ENCODE results near the gene TAAR2.
"Not testable (repeated sequence)": the region's sequence is repeated elsewhere in the genome, so short reads cannot be mapped to it uniquely, and the experiment has no call there.

TAAR2 gene

DNA sequence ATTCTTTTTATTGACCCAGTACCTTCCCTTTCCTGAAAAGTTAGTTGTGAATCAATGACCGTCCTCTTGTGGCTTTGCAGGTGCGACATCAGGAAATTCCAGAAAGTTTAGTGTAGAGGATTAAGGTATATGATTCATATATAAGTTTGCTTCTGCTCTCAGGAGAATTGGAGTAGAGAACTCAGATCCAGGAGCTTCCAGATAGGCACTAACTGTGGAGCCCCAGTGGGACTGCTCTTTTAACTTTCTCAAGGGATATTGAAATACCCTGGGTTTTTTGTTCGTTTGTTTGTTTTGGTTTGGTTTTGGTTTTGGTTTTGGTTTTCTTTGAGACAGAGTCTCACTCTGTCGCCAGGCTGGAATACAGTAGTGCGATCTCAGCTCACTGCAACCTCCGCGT lies 9.5 kb downstream of the TAAR2 start:
- no peak overlapping the region for H3K4me3 ChIP-seq (replicated peaks; ENCODE audit: low read depth, low read length)
- TF ChIP-seq, protein P1, sequence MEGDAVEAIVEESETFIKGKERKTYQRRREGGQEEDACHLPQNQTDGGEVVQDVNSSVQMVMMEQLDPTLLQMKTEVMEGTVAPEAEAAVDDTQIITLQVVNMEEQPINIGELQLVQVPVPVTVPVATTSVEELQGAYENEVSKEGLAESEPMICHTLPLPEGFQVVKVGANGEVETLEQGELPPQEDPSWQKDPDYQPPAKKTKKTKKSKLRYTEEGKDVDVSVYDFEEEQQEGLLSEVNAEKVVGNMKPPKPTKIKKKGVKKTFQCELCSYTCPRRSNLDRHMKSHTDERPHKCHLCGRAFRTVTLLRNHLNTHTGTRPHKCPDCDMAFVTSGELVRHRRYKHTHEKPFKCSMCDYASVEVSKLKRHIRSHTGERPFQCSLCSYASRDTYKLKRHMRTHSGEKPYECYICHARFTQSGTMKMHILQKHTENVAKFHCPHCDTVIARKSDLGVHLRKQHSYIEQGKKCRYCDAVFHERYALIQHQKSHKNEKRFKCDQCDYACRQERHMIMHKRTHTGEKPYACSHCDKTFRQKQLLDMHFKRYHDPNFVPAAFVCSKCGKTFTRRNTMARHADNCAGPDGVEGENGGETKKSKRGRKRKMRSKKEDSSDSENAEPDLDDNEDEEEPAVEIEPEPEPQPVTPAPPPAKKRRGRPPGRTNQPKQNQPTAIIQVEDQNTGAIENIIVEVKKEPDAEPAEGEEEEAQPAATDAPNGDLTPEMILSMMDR (IDR thresholded peaks at IDR 0.05; ENCODE audit: low read length, missing control alignments), result no peak
- no peak for DNase-seq (ENCODE audit: low read depth)

DNA sequence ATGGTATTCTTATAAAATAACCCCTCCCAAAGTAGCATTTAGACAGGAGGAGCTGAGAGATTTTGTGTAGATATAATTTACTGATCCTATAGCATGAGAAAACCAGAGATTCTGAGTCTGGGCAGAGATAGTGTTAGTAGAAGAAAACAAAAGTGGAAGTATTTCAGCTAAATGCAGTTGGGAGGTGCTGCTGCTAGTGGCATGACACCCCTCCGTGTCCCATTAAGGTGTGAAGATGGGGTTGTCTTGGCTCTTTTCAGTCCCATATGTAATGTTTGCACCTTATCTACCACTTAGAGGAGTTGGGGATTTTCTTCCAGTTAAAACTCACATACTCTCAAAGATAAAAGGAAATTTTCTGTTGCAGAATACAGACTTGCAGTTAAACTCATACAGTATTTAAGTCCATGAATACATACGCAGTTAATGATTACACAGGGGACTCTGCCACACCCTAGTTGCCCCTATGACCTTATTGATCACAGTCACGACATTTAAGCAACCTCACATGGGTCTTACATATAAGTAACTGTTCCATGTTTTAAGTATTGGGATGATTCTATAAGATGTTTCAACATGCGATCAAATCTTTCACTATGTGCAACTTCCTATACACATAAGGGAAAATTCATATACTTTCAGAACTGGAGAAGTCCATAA lies 11.5 kb downstream of the TAAR2 start:
- TF ChIP-seq, protein P1 (IDR thresholded peaks at IDR 0.05; ENCODE audit: low read length, missing control alignments), result no peak
- no peak for DNase-seq (ENCODE audit: low read depth)
- H3K4me3 ChIP-seq (replicated peaks; ENCODE audit: low read depth, low read length), result no peak overlapping the region

DNA sequence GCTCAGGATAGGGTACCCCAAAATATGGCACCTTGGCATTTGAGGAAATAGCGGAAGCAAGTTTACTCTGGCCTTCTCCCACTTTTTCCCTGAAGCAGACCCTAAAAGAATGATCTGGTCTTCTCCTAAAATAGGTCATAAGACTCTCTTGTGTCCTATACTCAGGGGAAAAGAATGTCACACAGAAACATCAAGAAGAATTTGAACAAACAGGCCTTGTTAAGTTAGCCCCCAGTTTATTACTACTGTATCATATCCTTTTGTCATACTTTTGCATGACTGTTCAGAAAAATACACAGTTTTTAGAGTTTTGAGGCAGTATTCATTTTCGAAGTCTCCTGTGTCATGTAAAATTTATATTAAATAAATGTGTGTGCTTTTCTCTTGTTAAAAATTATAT lies 12.5 kb downstream of the TAAR2 start:
- TF ChIP-seq, protein P1 (IDR thresholded peaks at IDR 0.05; ENCODE audit: low read length, missing control alignments), result no peak
- H3K4me3 ChIP-seq (replicated peaks; ENCODE audit: low read depth, low read length), result no peak overlapping the region
- no peak for DNase-seq (ENCODE audit: low read depth)

DNA sequence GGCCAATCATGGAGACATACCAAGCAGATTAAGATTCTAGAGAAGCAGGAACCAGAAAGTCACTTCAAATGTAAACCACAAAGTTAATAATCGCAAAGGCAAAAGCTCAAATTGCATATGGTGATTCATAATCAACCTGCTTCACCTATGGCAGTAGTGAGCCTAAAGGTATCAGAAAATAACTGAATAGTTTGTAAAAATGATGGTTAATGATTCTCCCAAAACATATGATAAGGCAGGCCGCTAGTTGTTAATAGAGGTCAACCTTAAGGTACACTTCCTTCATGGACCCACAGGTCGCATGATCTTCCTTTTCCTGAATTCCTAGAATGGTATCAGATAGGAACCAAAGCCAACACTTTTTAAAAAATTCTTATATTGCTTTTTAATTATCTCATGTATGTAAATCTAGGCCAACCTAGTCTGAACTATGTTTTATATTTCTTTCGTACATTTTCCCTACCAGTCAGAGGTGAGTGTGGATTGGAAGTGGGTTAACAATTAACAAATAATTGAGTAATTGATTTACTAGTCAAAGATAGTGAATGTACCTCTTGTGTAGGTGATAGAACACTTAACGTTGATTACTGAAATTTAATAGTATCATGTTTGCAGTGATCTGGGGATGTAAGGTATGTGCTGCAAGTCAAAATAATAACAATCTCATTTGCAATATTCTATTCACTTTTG lies 16.4 kb downstream of the TAAR2 start:
- DNase-seq (ENCODE audit: low read depth), result no peak
- TF ChIP-seq, protein P1 (IDR thresholded peaks at IDR 0.05; ENCODE audit: low read length, missing control alignments), result no peak
- H3K4me3 ChIP-seq (replicated peaks; ENCODE audit: low read depth, low read length), result no peak overlapping the region

DNA sequence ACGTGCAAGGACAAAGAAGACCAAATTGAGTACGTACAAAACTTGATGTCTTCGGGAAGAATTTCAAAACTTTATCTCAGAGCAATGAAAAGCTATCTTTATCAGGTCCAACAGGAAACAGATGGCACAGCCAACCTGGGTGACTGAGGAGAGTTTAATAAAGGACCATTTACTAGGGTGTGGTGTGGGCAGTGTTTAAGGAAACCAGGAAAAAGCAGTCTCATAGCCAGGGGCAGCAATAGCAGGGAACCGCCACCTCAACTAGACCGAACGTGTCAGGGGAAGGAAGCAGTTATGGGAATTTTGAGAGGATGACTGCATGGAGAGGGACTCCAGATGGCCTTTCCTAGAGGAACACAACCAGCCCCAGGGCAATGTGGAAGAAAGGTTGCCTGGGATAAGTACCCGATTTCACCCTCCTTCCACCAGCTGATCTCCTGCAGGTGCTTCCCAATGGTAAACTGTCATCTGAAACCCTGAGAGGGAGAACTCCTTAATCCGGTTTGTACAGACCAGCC lies 19.4 kb downstream of the TAAR2 start:
- TF ChIP-seq, protein P1 (IDR thresholded peaks at IDR 0.05; ENCODE audit: low read length, missing control alignments), result no peak

DNA sequence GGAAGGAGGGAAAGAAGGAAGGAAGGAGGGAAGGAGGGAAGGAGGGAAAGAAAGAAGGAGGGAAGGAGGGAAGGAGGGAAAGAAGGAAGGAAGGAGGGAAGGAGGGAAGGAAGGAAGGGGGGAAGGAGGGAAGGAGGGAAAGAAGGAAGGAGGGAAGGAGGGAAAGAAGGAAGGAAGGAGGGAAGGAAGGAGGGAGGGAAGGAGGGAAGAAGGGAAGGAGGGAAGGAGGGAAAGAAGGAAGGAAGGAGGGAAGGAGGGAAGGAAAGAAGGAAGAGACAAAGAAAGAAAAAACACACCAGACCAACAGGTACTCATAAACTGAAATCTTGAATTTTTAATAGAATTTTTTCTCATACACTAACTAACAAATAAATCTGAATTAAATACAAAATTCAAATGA lies 23.2 kb downstream of the TAAR2 start:
- DNase-seq (ENCODE audit: low read depth); H3K4me3 ChIP-seq (replicated peaks; ENCODE audit: low read depth, low read length): not testable (repeated sequence)

More for the DNA sequence above, 19.4 kb downstream of the TAAR2 start:
- DNase-seq (ENCODE audit: low read depth), result no peak
- H3K4me3 ChIP-seq (replicated peaks; ENCODE audit: low read depth, low read length), result no peak overlapping the region

DNA sequence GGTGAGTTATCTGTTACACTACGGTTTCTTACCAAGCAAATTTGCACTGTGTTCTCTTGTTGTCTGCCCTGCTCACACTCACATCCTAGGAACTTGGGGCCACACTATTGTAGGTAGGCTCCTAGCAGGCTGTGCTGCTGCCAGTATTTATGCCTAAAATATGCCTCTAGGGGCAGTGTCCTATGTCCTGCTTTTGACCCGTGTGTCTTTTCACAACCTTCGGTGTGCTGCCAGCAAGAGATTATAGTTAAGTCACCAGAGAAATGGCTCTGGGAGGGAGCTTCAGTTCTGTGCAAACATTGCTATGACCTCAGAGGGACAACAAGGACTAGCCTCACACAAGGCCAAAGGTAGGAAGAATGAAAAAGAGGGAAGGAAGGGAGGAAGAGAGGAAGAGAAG lies 25.6 kb downstream of the TAAR2 start:
- DNase-seq (ENCODE audit: low read depth), result no peak
- H3K4me3 ChIP-seq (replicated peaks; ENCODE audit: low read depth, low read length), result no peak overlapping the region
- TF ChIP-seq, protein P1 (IDR thresholded peaks at IDR 0.05; ENCODE audit: low read length, missing control alignments), result peak; percentile 20
